ENCODE measurements around the gene AFF3. TPM values are rescaled to one million over a fixed set of nuclear protein-coding genes. Genes with fewer than 3 reads are reported as not detected.

The AFF3 gene
- total RNA-seq, 1 experiment from 2014 or later = not detected

GRCh38 chr2:99697811-99698568 is 444.4 kb downstream of the AFF3 start:
- BruUV-seq (replicated peaks) = no TSS peak
- TF ChIP-seq EZH2 (IDR thresholded peaks at IDR 0.05; ENCODE audit: borderline replicate concordance, low read depth, low read length, poor library complexity, severe bottlenecking) (no peak), CTCF (conservative IDR thresholded peaks at IDR 0.05; ENCODE audit: low read depth, low read length) (no peak)
- no peaks in the 10 kb centered on the region for H3K36me3 ChIP-seq (ENCODE audit: insufficient read depth, low read length, poor library complexity, severe bottlenecking)
- no peak overlapping the region for H3K4me3 ChIP-seq (ENCODE audit: low read depth, low read length, poor library complexity, severe bottlenecking)
- ChIA-PET POLR2A (ENCODE audit: low non-redundant PET) (interaction anchor here (0.6 kb wide), 2 partner anchors 19 to 260 kb away, joined by 3 to 4 read pairs; no protein-coding TSS in a partner anchor), CTCF (no interaction called here)
- H3K27me3 ChIP-seq (replicated peaks; ENCODE audit: insufficient read depth, low read depth, low read length, poor library complexity) = peaks cover 5% of the 10 kb centered on the region
- intact Hi-C loops (cut with micrococcal nuclease; ENCODE audit: unreplicated experiment) = no loop called here
- H3K9me3 ChIP-seq (ENCODE audit: low read depth, low read length, poor library complexity, severe bottlenecking) = no peaks in the 10 kb centered on the region
- DNase-seq (ENCODE audit: low spot score) = no peak
- H3K27ac ChIP-seq (ENCODE audit: low read depth, low read length, poor library complexity, severe bottlenecking) = no peak overlapping the region
- H3K4me1 ChIP-seq (ENCODE audit: insufficient read depth, low read length, poor library complexity, severe bottlenecking) = no peaks in the 10 kb centered on the region

- H3K27me3 ChIP-seq (replicated peaks; ENCODE audit: insufficient read depth, low read depth, low read length, poor library complexity) = peaks cover 10% of the 10 kb centered on the region
- H3K36me3 ChIP-seq (ENCODE audit: insufficient read depth, low read length, poor library complexity, severe bottlenecking) = no peaks in the 10 kb centered on the region
- H3K4me1 ChIP-seq (ENCODE audit: insufficient read depth, low read length, poor library complexity, severe bottlenecking) = no peaks in the 10 kb centered on the region
- ChIA-PET POLR2A (ENCODE audit: low non-redundant PET) (no interaction called here), CTCF (no interaction called here)
- TF ChIP-seq EZH2 (IDR thresholded peaks at IDR 0.05; ENCODE audit: borderline replicate concordance, low read depth, low read length, poor library complexity, severe bottlenecking) = no peak
- TF ChIP-seq CTCF (conservative IDR thresholded peaks at IDR 0.05; ENCODE audit: low read depth, low read length) = no peak
- intact Hi-C loops (cut with micrococcal nuclease; ENCODE audit: unreplicated experiment) = no loop called here
- H3K27ac ChIP-seq (ENCODE audit: low read depth, low read length, poor library complexity, severe bottlenecking) = no peak overlapping the region
- H3K9me3 ChIP-seq (ENCODE audit: low read depth, low read length, poor library complexity, severe bottlenecking) = no peaks in the 10 kb centered on the region
- no peak overlapping the region for H3K4me3 ChIP-seq (ENCODE audit: low read depth, low read length, poor library complexity, severe bottlenecking)
- no peak for DNase-seq (ENCODE audit: low spot score)
- no TSS peak for BruUV-seq (replicated peaks)
These were observed 446.5 kb downstream of the AFF3 start for GRCh38 chr2:99695944-99696253.

GRCh38 chr2:99695130-99695943 is 447.1 kb downstream of the AFF3 start:
- Histone ChIP-seq H3K36me3 (ENCODE audit: insufficient read depth, low read length, poor library complexity, severe bottlenecking) (no peaks in the 10 kb centered on the region), H3K27ac (ENCODE audit: low read depth, low read length, poor library complexity, severe bottlenecking) (no peak overlapping the region), H3K9me3 (ENCODE audit: low read depth, low read length, poor library complexity, severe bottlenecking) (no peaks in the 10 kb centered on the region), H3K4me1 (ENCODE audit: insufficient read depth, low read length, poor library complexity, severe bottlenecking) (no peaks in the 10 kb centered on the region), H3K4me3 (ENCODE audit: low read depth, low read length, poor library complexity, severe bottlenecking) (no peak overlapping the region), H3K27me3 (replicated peaks; ENCODE audit: insufficient read depth, low read depth, low read length, poor library complexity) (peaks cover 10% of the 10 kb centered on the region)
- TF ChIP-seq EZH2 (IDR thresholded peaks at IDR 0.05; ENCODE audit: borderline replicate concordance, low read depth, low read length, poor library complexity, severe bottlenecking) (no peak), CTCF (conservative IDR thresholded peaks at IDR 0.05; ENCODE audit: low read depth, low read length) (no peak)
- CTCF ChIA-PET = no interaction called here
- DNase-seq (ENCODE audit: low spot score) = no peak
- no TSS peak for BruUV-seq (replicated peaks)
- POLR2A ChIA-PET (ENCODE audit: low non-redundant PET) = no interaction called here
- intact Hi-C loops (cut with micrococcal nuclease; ENCODE audit: unreplicated experiment) = no loop called here

All from A673 (cell line).